Measurements from ENCODE around the gene EXTL1. TPM values are rescaled to one million over a fixed set of nuclear protein-coding genes. Genes with fewer than 3 reads are reported as not detected.

EXTL1 gene
- total and polyA plus RNA-seq, 12 donors: 0.91 to 17.0 (median 7.0) TPM

DNA sequence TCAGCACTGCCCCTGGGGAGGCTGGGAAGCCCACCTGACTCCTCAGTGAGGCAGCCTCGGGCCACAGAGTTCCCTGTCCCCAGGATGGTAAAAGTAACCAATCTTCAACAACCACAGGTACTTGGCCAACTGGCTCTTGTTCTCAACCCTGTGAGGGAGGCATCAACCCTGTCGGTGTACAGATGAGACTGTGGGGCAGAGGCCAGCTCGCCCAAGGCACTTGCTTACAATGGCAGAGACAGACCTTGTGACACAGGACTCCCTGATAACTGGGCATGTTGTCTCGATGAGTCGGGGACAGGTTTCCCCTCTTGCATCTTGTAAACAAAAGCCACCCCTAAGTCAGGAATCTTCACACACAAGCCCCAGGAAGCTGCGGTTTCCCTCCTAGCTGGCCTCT is 16.3 kb downstream of the EXTL1 start:
- Histone ChIP-seq H3K4me3 (no peak overlapping the region), H3K36me3 (no peaks in the 10 kb centered on the region), H3K4me1 (peaks cover 7 to 45% (median 17%) of the 10 kb centered on the region in 9 donors), H3K27ac (peak overlapping the region in 8 of 10 donors; percentile 15 to 96 (median 93)), H3K9me3 (no peaks in the 10 kb centered on the region), H3K27me3 (peaks cover 0 to 22% (median 4%) of the 10 kb centered on the region in 7 donors)
- intact Hi-C loops (cut with DNase I): loop anchor here in 9 of 10 donors (2.0 to 10.0 kb wide), 9 partner anchors 44 to 124 kb away; no protein-coding TSS in a partner anchor
- ATAC-seq (no peak), DNase-seq (no peak)
- TF ChIP-seq, protein P1, sequence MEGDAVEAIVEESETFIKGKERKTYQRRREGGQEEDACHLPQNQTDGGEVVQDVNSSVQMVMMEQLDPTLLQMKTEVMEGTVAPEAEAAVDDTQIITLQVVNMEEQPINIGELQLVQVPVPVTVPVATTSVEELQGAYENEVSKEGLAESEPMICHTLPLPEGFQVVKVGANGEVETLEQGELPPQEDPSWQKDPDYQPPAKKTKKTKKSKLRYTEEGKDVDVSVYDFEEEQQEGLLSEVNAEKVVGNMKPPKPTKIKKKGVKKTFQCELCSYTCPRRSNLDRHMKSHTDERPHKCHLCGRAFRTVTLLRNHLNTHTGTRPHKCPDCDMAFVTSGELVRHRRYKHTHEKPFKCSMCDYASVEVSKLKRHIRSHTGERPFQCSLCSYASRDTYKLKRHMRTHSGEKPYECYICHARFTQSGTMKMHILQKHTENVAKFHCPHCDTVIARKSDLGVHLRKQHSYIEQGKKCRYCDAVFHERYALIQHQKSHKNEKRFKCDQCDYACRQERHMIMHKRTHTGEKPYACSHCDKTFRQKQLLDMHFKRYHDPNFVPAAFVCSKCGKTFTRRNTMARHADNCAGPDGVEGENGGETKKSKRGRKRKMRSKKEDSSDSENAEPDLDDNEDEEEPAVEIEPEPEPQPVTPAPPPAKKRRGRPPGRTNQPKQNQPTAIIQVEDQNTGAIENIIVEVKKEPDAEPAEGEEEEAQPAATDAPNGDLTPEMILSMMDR (IDR thresholded peaks at IDR 0.05): no peak
- 55 to 58% methylated on average over 6 of the region's 6 CpGs for WGBS, 2 donors

DNA sequence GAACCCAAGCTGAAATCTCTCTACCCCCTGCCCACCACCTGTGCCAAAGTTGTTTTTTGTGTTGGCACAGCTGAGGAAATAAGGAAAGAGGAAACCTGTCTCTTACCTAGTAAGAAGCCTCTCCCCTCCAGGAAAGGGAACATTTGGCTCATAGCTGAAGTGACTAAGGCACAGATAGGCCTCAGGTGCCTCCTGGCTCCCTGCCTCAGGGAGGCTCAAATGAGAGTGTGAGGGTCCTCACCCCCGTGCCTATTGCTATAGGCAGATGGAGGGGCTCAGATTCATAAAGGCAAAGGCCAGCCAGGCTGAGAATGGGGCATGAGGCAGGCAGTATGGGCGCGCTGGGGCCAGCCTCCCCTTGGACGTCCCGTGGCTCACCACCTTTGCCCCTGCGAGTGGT is 16.9 kb downstream of the EXTL1 start:
- WGBS, 2 donors: 88 to 89% methylated on average over 6 of the region's 6 CpGs
- ATAC-seq (no peak), DNase-seq (no peak)
- Histone ChIP-seq H3K27ac (peak overlapping the region in 6 of 10 donors; percentile 85 to 96 (median 95)), H3K9me3 (no peaks in the 10 kb centered on the region), H3K36me3 (no peaks in the 10 kb centered on the region), H3K4me1 (peaks cover 7 to 49% (median 17%) of the 10 kb centered on the region in 9 donors), H3K27me3 (peaks cover 0 to 27% (median 4%) of the 10 kb centered on the region in 7 donors), H3K4me3 (no peak overlapping the region)
- TF ChIP-seq, protein P1 (IDR thresholded peaks at IDR 0.05): no peak
- intact Hi-C loops (cut with DNase I): loop anchor here in 9 of 10 donors (5.0 to 10.0 kb wide), 6 partner anchors 44 to 124 kb away; no protein-coding TSS in a partner anchor

DNA sequence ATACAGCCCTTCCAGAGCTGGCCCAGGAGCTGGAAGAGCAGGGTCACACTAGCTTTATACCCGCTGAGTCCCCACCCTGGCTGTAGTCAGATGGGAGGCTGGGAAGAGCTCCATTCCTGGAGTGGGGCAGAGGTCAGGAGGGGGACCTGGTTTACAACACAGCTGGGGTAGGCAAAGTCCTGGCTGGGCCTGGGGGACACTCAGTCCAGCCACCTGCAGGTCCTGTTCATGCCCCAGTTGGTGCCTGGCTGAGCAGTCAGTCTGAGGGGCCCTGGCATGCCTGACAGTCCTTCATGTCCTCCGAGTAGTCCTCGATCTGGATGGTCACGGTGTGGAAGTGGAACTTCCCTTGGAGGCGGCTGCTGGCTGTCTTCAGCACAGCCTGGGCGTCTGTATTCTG is 17.3 kb downstream of the EXTL1 start:
- H3K9me3 ChIP-seq: no peaks in the 10 kb centered on the region
- no peaks in the 10 kb centered on the region for H3K36me3 ChIP-seq
- peaks cover 7 to 54% (median 17%) of the 10 kb centered on the region in 9 donors for H3K4me1 ChIP-seq
- TF ChIP-seq, protein P1 (IDR thresholded peaks at IDR 0.05): no peak
- DNase-seq: no peak
- WGBS, 2 donors: 57 to 62% methylated on average over 6 of the region's 6 CpGs
- H3K4me3 ChIP-seq: no peak overlapping the region
- H3K27ac ChIP-seq: peak overlapping the region in 6 of 10 donors; percentile 85 to 96 (median 95)
- no peak for ATAC-seq
- intact Hi-C loops (cut with DNase I): loop anchor here in 9 of 10 donors (5.0 to 10.0 kb wide), 6 partner anchors 43 to 123 kb away; no protein-coding TSS in a partner anchor
- peaks cover 0 to 29% (median 5%) of the 10 kb centered on the region in 7 donors for H3K27me3 ChIP-seq

DNA sequence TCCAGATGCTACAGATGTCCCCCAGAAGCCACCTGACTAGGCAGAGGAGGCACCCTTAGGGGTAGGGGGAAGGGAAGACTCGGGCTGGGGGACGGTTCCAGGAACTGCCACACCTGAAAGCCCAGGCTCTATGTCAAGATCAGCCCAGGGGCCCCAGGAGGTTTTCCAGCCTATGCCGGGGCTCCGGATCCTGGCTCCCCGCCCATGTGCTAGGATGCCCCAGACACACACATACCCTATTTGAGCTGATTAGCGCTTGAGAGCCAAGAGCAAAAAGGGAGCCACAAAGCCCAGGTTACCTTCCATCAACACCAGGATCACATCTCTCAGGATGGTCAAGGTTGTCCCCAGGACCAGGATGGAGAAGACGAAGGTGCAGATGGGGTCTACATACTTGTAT is 19.8 kb downstream of the EXTL1 start:
- DNase-seq (no peak), ATAC-seq (no peak)
- Histone ChIP-seq H3K27ac (no peak overlapping the region), H3K27me3 (peaks cover 0 to 44% (median 30%) of the 10 kb centered on the region in 7 donors), H3K36me3 (no peaks in the 10 kb centered on the region), H3K4me1 (peaks cover 0 to 62% (median 19%) of the 10 kb centered on the region in 9 donors), H3K9me3 (no peaks in the 10 kb centered on the region), H3K4me3 (no peak overlapping the region)
- WGBS, 2 donors: 71 to 76% methylated on average over 7 of the region's 7 CpGs
- TF ChIP-seq, protein P1 (IDR thresholded peaks at IDR 0.05): no peak
- intact Hi-C loops (cut with DNase I): no loop called here

Data from heart right ventricle (tissue), 16 donors.